Fibroblast of the aortic adventitia (primary cell): ENCODE results near the gene NLRP14. TPM values are rescaled to one million over a fixed set of nuclear protein-coding genes. Genes with fewer than 3 reads are reported as not detected.
A peak's percentile ranks its signal among the peaks of the same experiment; 100 is the strongest.

Source experiments
- DNase-seq: peaks from one replicate; pipeline ENCODE4 v3.0.0-alpha.2; 2010; ENCODE audit warnings: low read depth
- H3K4me3 ChIP-seq: 2 replicates; pipeline ENCODE4 v1.5.1; 2011; ENCODE audit warnings: low read depth, mild to moderate bottlenecking, control low read depth, low read length, moderate library complexity
- total RNA-seq: library from RNA; depleted of rRNA; stranded (reverse); fragments of >200 nt; gene quantifications from 2 replicates; pipeline ENCODE4 v1.2.3, GENCODE V29; 2012; ENCODE audit warnings: low replicate concordance
- TF ChIP-seq, protein P1 (sequence below): IDR thresholded peaks from 2 replicates; pipeline ENCODE4 v1.5.1; 2011; ENCODE audit warnings: mild to moderate bottlenecking, low read length, control low read depth, inconsistent platforms; ENCODE audit not compliant: insufficient read depth

The NLRP14 gene
- total RNA-seq, 1 donor: 0.18 TPM

DNA sequence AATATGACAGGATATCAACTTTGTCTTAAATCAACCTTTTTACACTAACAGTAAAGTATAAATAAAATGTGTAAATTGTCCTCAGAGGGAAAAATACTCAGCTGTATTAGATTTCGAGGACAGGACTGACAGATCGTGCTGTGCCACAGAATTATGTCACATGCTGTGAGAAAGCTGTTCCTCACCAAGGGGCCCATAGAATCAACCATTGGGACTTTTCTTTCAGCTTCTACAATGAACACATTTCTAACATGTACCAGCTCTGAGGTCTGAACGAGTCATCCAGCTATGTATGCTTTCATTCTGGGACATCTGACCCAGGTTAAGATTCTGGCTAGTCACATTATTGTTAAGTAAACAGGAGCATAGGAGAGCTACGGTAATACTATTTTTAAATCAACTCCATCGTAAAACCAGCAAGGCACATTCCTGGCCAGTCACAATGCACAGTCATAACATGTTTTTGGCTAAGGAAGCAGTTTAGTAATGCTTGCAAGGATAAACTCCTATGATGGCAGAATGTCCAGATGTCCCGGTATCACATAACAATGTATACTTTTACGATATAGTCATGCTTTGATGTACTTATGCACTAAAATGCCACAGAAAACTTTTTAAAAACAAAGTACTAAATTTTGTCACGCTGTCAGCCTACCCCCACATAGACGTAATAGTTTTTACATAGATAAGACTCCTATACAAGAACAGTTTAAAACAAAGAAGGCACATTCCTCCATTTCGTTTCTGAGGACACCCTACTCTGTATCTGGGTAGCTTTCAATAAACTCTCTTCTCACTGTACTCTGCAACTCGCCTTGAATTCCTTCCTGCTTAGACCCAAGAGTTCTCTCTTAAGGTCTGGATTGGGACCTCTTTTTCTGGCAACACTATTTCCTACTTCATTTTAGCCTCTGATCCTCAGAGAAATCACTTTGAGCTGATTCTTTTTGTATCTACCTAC is 27.5 kb upstream of the NLRP14 start:
- TF ChIP-seq, protein P1, sequence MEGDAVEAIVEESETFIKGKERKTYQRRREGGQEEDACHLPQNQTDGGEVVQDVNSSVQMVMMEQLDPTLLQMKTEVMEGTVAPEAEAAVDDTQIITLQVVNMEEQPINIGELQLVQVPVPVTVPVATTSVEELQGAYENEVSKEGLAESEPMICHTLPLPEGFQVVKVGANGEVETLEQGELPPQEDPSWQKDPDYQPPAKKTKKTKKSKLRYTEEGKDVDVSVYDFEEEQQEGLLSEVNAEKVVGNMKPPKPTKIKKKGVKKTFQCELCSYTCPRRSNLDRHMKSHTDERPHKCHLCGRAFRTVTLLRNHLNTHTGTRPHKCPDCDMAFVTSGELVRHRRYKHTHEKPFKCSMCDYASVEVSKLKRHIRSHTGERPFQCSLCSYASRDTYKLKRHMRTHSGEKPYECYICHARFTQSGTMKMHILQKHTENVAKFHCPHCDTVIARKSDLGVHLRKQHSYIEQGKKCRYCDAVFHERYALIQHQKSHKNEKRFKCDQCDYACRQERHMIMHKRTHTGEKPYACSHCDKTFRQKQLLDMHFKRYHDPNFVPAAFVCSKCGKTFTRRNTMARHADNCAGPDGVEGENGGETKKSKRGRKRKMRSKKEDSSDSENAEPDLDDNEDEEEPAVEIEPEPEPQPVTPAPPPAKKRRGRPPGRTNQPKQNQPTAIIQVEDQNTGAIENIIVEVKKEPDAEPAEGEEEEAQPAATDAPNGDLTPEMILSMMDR: no peak
- peak overlapping the region; percentile 32 for H3K4me3 ChIP-seq
- DNase-seq: peak; percentile 94

DNA sequence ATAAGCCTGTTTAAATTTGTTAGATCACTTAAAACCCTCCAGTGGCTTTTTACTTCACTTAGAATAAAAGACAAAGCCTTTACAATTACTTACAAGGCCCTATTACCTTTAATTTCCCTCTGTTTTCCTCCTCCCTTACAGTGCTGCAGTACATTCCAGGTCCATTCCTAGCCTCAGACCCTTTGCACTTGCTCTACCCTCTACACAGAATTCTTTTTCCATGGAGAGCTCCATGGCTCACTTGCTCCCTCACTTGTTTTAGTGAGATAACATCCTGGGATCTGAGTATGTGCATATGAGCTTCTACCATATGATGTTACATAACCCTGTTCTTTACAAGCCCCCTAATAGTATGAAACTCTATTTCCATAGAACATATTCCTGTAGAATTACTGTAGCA is 24.6 kb upstream of the NLRP14 start:
- H3K4me3 ChIP-seq: no peak overlapping the region
- no peak for DNase-seq
- TF ChIP-seq, protein P1: no peak

DNA sequence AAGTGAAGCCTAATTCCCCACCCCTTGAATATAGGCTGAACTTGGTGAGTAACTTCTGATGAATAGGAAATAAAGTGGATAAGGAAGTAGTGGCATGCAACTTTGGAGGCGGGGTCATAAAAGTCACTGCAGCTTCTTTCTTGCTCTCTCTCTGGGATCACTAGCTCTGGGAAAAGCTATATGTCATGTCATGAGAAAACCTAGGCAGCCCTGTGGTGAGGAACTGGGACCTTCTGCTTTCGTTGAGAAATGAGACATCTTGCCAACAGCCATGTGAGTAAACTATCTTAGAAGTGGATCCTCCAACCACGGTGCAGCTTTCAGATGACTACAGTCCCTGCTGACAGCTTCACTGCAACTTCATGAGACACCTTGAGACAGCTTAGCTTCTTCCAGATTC is 15.8 kb upstream of the NLRP14 start:
- TF ChIP-seq, protein P1: no peak
- H3K4me3 ChIP-seq: no peak overlapping the region
- peak; percentile 52 for DNase-seq

DNA sequence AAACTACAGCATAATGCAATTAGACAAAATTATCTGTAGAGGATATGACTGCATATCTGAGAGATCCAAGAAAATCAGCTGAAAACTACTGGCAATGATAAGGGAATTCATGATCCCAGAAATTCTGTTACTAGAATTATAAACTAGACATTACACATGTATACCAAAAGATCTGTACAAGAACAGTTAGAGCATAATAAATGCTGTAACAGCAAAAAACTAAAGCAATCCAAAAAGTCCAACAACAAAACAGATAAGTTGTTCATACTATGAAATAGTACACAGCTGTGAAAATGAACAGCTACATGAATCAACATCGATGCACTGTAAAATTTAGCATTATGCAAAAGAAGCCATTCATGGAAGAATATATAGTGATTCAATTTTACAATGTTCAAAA is 6.2 kb upstream of the NLRP14 start:
- no peak overlapping the region for H3K4me3 ChIP-seq
- TF ChIP-seq, protein P1: no peak

DNA sequence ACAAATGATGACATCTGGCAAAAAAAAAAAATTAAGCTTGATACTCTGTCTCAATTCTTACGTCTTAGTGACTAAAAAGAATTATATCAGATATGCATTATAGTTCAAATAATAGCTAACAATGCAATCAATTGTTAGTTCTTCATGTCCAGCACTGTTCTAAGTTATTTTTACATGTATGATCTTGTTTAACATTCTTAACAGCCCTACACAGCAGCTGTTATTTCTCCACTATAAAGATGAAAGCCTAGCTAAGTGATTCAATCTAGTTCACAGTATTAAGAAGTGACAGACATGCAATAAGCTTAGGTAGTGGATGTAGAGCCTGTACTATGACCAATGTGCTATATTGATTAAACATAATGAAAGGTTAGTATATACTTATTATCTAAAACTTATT is 4.3 kb upstream of the NLRP14 start:
- TF ChIP-seq, protein P1: no peak
- H3K4me3 ChIP-seq: no peak overlapping the region
- DNase-seq: no peak

More for the DNA sequence above, 6.2 kb upstream of the NLRP14 start:
- no peak for DNase-seq

DNA sequence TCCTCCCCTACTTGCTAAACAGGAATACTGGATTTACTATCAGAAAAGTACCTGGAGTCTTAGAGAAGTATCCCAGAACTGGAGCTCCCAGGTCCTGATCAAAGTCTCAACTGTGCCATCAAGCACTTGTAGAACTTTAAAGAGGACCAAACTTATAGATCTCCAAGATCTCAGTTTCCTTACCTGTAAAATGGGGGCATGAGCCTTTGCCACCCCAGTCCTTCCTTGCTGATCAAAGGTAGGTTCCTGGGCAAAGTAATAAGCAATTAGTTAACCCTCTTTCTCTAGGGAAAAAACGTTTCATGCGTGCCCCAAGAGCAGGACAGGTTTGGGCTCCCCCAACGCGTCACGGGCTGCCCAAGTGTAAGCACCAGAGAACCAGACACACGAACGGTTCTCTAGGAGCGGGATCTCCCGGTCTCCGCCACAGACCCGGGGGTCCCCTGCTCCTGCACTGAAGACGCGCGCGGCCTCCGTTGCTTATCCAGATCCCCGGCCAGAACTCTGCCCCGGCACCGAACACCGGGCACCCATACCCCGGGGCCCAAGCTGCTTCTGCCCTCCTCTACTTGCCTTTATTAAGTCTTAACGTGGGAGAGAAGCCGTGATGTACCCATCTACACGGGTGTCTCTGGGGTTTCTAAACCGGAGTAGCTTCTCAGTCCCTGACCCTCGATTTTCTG is 638 bp upstream of the NLRP14 start:
- no peak for DNase-seq
- H3K4me3 ChIP-seq: peak overlapping the region; percentile 77
- TF ChIP-seq, protein P1: no peak
